Body of pancreas (tissue), 4 donors: ENCODE data around the gene MCAM.

Experiments used
- CTCF ChIP-seq, 7 experiments: fragments of 450-650 bp in 4 of 7; fragments of 200-600 bp in 3 of 7; sonication (generic) in 3 of 7; IDR thresholded peaks; one replicate each; pipeline ENCODE4 v1.5.1; 2016 to 2019; ENCODE audit warnings: antibody characterized with exemption in 7 of 7
- POLR2A ChIP-seq, 3 donors: fragments of 450-650 bp; IDR thresholded peaks; one replicate each; pipeline ENCODE4 v1.6.1; 2016; ENCODE audit warnings: antibody characterized with exemption in 3 of 3, mild to moderate bottlenecking in 2 of 3

DNA sequence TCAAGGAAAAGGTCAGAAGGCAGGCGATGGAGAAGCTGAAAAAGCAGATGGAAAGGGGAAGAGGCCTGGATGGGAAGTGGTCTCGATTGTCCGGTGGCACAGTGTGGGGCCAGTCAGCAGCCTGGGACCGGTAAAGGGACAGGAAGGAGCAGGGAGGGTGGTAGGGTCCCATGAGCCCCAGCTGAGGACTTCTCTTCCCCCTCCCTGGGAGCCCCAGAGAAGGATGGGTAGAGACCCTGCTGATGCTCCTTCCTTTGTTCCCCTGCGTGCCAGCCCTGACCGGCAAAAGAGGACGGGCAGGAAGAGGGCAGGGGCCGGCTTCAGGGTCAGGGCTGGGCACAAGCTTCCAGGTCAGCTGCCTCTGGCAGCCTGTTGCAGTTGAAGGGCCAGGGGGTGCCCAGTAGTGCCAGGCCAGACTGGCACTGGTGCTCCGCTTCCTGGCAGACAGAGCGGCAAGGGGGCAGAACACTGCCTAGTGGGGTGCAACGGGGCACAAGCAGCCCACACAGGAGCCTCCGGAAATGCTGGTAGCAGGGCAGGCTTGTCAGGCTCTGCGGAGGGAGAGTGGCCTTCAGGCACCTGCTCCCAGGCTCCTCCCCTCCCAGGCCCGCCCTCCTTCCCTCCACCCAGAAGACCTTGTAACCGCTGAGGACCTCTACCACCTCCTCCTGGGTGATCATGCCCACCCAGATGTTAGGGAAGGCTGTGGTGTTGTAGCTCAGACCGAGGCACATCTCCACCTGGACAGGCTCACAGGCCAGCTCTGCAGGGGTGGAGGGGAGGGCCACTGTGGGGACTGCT lies 24.5 kb upstream of the MCAM start:
- TF ChIP-seq CTCF (IDR thresholded peaks at IDR 0.05): no peak
- TF ChIP-seq POLR2A (IDR thresholded peaks at IDR 0.05): peak in 1 of 3 donors; percentile 6
